NCI-H2196 treated with DMSO at 0.1 percent for 48 hours (cell line): ENCODE measurements around the gene HTR7.

Experiments
- DNase-seq: peaks from one replicate; lab custom pipeline; 2025; ENCODE audit not compliant: unreplicated experiment; lab: John Stamatoyannopoulos, UW

HTR7 gene

DNA sequence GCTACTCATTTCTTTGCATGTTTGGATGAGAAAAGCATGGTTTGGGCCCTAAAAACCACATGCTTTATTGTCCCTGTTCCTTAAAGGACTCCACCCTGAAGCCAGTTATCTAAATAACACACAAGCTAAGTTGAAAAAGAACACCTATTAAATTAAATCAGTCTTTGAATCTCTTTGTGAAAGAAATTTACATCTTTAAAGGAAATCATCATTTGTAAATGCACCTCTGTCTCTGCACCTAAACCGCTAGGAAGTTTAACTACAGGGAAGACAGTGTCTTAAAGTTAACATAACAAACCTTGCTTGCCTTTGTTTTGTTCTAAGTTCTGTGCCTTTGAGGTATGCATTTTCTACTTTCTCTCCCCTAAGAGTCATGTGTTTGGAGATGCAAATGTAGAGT is 52.6 kb downstream of the HTR7 start:
- no peak for DNase-seq

DNA sequence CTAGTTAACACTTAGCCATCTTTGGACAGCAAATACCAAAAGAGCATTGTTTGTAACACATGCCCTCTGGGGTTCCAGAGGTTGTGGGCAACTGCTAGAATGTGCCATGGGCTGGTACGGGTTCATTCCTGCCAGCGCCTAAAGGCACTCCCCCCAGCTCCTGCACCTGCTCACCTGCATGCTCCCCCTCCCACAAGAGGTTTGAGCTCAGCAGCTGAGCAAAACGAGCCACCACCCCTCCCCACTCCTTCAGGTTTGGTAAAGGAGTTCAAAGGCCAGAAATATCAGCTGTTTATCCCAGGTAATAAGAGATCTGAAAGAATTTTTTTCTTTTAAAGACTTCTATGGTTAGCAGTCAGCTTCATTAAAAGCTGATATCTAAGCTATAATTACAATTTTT is 53.5 kb downstream of the HTR7 start:
- DNase-seq, result no peak

DNA sequence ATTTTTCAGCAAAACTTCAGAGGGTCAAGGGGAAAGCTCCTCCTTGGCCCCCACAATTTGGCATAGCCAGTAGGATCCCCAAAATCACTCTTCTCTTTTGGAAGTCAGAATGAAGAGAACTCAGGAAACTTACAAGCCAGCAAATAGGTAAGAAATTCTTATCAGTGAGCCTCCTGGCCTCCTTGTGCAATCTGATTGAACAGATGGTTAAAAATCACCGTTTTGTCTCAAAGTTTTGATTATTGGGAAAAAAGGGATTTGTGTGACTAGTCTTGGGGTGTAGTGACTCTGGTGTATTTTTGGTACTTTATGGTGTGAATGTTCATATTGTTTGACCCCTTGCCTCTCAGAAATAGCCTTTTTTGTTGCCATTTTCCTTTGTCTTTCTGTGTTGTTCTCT is 56.2 kb downstream of the HTR7 start:
- no peak for DNase-seq

DNA sequence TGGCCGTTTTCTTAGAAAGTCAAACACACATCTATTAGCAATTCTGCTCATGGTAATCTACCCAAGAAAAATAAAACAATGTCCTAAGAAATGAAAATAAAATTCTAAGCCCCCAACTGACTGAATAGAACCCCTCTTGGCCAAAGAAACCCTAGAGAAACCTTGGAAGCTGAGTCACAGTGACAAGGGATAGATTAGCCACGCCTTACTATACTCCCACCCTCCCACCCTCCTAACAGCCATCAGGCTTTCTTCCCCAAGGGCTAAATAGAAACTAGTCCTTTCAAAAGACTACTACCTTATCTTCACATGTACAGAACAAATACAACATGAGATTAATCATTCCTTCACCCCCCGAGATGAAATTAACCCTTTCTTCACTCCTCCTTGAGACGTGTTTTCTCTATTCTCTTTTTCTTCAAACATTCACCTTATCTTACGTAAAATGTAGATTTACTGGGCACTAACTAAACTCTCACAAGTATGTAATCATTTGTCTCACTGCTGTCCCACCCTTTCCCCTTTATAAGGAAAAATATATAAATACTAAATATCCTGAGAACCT is 57.5 kb downstream of the HTR7 start:
- DNase-seq, result no peak

DNA sequence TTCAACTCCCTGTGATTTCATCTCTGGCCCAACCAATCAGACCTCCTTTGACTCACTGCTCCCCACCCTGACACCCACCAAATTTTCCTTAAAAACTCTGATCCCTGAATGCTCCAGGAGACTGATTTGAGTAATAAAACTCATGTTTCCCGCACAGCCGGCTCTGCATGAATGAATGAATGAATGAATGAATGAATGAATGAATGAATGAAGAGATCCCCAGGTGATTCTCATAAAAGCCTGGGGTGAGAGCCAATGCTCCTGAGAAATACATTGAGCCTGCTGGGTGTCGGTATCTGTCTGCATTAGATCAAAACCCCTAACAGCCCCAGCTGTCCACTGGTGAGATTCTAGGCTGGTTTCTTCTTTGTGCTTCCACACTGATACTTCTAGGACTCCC is 58.7 kb downstream of the HTR7 start:
- DNase-seq, result no peak

DNA sequence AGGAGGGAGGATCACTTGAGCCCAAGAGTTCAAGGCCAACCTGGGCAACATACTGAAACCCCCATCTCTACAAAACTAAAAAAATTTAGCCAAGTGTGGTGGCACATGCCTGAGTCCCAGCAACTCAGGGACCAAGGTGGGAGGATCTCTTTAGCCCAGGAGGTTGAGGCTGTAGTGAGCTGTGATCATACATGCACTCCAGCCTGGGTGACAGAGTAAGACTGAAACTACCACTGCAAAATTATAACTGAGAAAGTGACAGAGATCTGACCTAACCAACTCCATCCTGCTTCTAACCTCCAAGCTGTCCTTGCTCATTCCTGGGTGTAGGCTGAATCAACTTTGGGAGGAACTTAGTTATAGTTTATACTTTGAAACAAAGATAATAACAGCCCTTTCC is 59.4 kb downstream of the HTR7 start:
- DNase-seq, result no peak

DNA sequence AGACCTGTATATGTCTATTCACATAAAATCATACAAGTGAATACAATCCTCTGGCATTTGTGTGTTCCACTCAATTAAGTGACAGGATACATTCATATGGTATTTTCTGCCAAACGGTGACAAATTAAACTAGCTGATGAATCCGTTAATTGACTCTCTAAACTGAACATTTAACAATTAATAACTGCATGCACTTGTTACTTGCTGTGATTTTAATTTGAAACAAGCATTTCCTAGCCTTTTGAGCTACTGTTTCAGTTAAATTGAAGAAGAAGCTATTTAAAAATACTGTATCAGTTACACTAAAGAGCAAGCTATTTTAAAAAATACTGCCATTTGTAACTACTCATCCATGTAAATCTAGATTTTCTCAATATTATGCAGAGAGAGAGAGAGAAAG is 67.4 kb downstream of the HTR7 start:
- no peak for DNase-seq

DNA sequence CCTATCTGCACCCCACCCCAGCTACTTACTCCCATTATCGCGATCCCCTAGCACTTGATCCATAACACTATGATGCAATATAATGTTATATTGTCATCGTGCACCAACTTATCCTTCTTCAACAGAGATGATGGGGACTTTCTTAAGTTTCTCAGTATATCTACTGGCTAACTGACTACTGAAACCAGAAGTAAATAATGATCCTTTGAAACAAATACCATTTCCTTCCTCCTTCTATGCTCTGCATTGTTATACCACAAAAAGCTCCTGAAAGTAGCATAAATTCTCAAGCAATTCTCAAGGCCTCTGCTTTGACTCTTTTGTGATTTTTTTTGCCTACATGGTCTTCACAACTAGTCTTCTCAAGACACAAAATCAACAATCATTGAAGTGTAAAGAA is 68.9 kb downstream of the HTR7 start:
- DNase-seq, result no peak

DNA sequence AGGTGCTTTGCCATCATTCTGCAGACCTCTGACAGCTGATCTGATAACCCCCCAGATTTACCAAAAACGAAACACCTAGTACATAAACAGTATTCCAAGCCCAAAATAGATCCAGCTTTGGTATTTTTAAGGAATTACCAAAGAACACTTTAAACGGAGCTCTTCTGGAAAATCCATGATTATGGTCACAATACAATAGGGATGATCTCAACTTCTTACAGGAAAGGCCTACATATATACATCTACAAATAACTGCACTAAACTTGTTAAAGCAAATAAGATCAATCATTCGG is 69.7 kb downstream of the HTR7 start:
- DNase-seq, result no peak

DNA sequence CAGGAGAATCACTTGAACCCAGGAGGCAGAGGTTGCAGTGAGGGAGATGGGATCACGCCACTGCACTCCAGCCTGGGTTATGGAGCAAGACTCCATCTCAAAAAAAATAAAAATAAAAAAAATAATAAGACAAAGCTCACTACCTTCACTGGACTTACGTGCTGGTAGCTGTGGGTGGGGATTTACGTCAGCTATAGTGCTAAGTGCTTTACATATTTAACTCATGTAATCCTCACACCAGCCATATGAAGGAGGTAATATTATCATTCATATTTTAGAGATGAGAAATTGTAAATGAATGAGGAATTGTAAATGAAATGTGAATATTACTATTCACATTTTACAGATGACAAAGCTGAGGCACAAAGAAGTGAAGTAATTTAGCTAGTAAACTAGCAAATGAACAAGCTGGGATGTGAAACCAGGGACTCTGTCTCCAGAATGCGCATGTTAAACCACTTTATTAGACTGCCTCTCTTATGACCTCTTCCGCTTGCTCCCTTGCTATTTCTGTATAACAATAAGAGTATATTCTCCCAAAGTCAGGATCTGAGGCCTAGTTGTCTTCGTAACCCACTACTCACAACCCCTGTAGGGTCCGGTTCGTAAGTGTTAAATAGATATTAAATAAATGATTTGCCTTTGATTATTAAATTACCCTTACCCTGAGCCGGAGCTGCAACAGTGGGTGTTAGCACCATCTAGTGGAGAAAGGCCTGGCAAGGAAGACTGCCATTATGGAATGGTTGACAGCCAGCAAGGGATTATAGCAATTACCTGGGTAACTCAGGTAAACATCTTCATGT is 70.2 kb downstream of the HTR7 start:
- DNase-seq, result no peak

DNA sequence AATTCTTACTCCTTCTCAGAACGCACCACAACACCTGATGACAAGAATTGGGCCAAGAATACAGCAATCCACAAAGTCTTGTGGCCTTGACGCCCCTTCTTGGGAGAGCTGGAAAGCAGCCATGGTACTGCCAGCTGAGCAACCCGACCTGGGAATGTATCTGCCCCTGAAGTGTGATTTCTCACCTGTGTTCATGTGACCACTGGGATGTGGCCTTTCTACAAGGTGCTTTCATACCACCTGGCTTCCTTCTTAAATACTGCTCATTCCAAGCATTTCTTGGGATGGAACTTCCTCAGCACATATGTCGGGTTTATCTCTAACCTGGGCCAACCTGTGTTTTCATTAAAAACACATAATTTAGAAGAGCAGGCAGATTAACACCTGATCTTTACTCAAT is 72.1 kb downstream of the HTR7 start:
- no peak for DNase-seq

DNA sequence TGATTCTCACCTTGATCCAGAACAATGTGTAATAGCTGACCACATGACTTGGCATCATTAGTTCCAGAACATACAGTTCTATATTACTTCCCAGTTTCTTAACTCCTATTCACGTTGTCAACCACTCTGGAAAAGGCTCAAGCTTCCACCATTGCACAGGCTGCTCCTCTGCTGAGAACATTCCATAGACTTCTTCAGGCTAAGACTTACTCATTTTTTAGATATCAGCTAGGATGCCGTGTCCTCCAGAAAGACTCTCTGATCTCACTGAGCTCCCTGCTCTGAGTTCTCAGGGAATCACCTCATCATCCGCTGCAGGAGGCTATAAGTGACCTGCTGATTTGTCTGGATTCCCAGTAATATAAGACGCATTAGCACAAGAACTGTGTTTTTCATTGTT is 73.1 kb downstream of the HTR7 start:
- DNase-seq, result no peak

DNA sequence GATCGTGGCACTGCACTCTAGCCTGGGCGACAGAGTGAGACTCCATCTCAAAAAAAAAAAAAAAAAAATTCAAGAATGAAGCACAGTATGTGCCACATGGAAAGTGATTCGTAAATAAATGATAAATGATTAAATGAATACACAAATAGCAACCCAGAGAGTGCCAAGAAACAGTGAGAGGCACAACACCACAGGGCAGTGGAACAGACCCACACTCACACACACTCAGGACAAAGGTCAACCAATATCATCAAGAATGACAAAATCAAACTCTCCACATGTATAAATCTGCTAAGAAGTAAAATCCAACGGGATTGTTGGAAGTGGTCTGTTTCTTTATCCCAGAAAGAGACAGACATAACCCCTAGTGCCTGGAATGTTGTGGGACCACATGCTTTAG is 77.4 kb downstream of the HTR7 start:
- DNase-seq, result no peak

DNA sequence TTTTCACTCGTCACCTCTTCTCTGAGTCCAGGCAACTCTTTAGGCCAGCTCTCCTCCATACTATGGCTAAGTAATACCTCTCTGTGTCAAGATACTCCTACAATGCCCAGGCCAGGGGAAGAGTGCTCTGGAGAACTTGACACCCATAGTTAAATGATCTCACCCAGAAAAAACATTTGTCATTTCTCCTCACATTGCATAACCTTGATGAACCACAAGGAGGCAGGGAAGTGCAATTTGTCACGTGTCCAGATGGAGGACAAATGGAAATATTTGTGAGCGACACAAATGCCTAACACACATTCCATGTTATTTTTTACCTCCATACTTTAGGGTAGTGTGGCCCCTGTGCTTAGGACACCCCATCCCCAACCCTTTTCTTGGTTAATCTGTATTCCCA is 78.3 kb downstream of the HTR7 start:
- no peak for DNase-seq

DNA sequence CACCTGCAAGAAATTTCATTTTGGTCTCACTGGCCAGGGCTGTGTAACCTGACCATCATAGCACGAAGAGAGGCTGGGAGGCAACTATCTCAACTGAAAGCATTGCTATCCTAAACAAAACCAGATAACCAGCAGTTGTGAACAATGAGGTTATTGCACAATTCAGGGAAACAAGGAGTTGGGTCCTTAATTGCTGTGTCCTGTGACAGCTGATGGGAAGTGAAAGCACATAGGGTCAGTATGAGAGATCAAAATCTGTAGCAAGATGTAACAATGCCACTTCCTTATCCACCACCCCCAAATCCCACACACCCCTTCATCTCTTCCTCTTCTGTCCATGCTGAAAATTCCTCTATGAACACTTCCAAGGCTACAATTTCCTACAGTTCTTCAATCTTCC is 80.2 kb downstream of the HTR7 start:
- no peak for DNase-seq

DNA sequence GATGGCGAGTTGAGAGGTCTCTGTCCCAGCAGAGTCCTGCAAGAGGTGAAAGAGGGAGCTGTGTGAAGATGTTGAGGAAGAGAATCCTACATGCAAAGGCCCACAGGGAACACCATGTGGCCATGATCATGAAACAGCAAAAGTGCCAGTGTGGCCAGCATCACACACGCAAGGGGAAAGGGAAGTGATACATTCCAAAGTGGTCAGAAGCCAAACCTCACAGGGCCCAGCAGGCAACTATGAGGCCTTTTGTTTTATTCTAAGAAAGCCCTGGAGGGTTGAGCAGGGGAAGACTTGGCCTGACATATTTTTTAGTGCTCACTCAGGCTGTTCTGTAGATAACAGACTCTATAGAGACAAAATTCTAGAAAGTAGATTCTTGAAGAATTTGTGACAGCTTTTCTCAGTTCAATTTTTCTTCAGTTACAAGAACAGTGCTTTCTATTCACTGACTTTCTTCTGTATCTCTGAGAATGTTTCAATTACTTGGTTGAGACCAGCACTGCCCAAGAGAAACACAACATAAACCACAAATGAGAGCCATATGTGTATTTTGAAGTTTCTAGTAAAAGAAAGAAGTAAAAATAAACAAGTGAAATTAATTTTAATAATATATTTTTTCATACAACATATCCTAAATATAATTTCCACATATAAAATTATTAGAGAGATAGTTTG is 82.3 kb downstream of the HTR7 start:
- DNase-seq, result no peak

DNA sequence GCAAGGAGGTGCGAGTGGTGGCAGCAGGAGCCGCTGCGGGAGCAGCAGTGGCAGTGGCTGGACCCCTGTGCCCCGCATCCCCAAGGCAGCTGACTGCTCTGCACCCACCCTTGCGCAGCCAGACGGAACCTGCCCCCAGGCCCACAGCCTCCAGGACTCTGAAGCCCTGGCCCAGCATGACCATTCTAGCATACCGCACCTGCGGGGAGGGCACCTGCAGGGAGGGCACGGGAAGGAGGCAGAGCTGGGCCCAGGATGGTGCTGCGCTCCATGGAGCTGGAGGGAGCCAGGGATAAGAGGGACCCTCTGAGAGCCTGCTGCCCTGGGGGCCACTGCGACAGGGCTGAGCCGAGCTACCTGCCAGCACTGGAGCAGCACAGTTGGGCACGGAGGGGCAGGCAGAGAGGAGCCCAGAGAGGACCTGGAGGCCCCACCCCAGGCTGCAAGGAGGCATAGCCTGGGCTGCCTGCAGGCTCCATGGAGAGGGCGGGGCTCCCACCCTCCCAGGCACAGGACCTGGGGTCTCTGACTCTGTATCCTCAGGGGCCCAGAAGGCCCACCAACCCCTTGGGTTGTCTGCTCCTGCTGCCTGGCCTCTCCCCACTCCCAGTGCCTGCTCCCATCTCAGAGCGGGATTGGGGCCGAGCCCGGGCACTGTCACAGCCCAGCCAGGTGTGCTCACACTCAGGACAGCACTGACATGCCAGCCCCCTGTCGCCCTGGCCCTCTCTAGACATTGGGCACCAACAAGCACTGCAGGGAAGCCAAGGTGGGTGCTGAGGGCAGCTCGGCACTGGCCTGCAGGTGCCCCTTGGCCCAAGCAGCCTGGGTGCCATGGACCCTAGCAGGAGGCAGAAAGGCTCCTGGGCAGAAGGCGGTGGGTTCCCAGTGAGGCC is 87.6 kb downstream of the HTR7 start:
- DNase-seq, result no peak

DNA sequence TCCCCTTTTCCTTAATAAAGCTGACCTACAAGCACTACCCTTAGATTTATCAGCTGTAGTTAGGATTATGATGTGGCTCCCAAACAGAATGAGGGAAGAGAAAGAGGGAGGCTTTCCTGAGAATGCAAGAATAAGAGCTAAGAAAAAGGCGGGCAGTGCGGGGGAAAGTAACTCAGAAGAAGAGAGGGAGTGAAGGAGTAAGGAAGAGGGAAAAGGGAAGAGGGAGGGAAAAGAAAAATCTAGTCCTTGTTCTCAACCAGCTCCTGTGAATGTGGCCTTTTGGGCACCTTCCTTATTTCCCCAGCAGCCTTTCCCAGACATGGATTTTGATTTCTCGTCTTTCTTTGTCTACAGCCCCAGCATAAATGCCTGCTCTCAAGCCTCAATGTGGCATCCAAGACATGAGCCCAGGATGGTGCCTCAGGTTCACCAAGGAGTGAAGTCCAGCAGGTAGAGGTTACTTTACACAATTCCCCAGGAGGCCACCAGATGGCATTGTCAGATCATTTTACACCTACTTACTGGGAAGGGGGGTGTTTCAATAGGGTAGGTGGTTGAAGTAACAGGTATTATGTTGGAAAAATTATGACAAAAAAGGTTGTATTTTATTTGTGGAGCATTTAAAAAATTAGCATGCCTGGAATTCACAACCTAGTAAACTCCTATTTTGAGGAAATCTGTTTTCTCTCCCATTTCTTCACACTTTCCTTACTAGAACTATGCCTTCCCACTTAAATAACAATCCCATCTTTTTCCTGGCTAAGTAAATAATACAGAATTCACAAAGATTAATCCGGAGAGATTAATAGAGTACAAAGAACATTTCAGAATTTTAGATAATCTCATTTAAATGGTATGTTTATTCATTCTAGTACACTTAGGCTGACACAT is 106.5 kb downstream of the HTR7 start:
- no peak for DNase-seq

DNA sequence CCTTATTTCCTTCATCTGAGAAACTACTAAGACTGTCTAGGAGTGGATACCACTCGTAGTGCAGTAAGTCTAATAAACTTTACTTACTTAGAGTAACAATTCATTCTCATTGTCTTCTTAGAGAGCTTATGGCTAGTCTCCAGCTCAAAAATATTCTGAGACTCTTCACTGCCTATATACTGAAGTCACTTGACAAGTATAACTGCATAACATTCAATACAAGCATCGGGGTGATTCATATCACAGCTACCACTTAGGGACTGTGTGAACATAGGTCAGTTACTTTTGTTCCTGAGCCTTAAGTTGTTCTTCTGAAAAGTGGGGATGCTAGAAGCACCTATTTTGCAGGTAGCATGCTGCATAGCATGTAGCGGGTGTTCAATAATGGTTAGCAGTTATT is 111.0 kb downstream of the HTR7 start:
- DNase-seq, result no peak

DNA sequence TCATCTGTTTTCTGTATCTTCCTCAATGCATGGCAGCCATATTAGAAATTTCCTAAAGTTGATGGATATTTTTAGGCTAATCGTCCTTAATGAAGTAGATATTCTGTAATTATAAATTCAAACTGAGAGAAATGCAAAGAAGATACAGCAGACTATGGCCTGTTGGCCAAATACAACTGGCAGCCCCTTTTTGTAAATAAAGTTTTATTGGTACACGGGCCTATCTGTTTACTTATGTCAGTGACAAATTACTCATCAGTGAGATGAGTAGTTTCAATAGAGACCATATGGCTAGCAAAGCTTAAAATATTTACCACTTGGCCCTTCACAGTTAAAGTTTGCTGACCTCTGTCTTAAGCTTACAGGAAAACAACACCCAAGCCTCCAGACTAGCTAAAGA is 112.3 kb downstream of the HTR7 start:
- no peak for DNase-seq

DNA sequence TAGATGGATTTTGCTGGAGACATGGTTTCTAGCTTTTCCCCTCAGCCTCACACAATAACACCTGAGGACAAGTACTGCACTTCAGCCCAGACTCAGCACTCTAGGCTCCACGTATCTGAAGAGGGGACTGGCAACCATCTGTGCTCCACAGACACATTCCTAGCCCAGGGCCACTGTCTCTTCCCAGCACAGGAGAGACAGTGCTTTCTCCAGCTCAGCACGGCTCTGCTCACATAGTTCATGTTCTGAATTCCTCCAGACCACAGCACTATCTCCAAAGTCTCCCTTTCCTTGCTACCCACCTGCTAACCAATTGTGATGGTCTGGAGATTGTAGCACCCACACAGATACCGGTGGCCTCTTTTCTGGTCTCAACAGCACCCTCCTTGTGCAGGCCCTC is 114.5 kb downstream of the HTR7 start:
- no peak for DNase-seq
